AML-193 (cell line): Measurements from ENCODE around the gene ESAM.
A peak's percentile ranks its signal among the peaks of the same experiment; 100 is the strongest.

Experiments used
- DNase-seq, 2 experiments: peaks; one replicate each; lab custom pipeline; 2025; lab: John Stamatoyannopoulos, UW

The ESAM gene

DNA sequence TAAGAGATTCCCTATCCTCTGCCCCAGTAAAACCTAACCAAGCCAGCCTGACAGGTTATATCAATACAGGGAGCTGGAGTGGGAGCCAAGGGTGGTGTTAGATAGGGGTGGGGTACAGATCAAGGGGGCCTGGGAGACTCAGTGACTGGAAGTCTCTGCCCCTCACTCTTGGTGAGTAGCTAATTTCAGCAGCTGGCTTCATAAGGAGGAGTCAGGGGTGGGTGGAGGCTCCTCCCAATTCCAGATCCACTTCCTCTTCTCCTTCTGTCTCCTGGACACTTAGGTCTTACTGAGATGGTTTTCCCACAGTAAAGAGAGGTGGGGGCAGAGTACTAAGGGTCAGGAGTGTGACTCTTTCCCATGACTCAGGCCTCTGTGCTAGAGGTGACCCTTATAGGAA, 8.9 kb downstream of the ESAM start:
- no peak for DNase-seq

- no peak for DNase-seq
Measured at GRCh38 chr11:124752471-124753102, 9.5 kb downstream of the ESAM start.

- no peak for DNase-seq
Measured at GRCh38 chr11:124751741-124752470, 10.2 kb downstream of the ESAM start, which contains the start of gene VSIG2. Gene VSIG2, minus strand, starts transcription at chr11:124752255. Its CDS starts 118 bp downstream, at chr11:124752137.

DNA sequence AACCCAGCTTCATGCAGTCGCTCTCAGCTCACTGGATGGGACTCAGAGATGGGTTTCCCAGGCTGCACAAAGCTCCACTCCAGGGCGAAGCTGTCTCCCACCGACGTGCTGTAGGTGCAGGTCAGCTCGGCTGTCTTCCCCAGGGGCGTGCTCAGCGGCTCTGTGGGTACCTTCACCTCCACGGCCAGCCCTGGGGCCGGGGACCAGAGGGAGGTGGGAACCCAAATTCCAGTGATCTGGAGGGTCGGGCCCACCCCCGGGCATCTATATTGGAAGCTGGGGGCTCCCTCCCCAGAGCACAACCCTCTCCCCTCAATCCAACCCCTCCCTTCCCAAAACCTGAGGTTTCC, 10.7 kb downstream of the ESAM start:
- no peak for DNase-seq

- DNase-seq: no peak
Measured at GRCh38 chr11:124749912-124750311, 12.2 kb downstream of the ESAM start.

DNA sequence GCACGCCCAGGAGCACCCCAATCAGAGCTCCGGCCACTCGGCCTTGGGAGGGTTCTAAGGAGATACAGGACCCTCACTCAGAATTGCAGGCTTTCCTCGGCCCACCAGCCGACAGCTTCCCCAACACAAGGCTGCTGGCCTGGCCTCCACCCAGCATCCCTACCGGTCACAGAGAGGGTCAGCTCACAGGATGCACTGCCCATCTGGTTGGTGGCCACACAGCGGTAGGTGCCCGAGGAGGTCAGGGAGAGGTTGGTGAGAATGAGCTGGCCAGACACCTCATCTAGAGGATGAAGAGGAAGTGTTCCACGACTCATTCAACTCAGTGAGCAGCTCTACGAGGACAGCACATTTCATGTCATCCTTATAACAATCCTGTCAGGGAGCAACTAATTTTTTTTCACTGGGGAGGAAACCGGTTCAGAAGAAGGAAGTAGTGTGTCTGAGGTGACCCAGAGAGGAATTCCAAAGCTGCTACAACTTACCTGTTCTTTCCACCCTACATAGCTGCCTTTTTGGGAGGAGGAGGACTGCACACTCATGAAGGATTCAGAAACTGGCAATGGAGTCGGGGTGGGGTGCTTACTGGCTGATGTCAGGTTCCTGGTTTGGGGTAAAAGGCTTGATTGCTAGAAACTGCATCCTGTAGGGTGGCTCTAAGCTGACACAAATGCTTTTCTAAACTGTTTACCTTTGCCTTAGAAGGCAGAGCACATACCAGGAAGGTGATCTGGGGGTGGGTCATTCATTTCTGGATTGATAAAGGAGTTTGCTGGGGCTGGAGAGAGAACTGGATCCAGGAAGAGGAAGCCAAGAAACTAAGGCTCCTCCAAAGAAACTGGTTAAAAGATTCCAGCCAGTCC, 13.4 kb downstream of the ESAM start:
- DNase-seq: no peak

- DNase-seq: no peak
Measured at GRCh38 chr11:124748100-124748418, 14.0 kb downstream of the ESAM start.

DNA sequence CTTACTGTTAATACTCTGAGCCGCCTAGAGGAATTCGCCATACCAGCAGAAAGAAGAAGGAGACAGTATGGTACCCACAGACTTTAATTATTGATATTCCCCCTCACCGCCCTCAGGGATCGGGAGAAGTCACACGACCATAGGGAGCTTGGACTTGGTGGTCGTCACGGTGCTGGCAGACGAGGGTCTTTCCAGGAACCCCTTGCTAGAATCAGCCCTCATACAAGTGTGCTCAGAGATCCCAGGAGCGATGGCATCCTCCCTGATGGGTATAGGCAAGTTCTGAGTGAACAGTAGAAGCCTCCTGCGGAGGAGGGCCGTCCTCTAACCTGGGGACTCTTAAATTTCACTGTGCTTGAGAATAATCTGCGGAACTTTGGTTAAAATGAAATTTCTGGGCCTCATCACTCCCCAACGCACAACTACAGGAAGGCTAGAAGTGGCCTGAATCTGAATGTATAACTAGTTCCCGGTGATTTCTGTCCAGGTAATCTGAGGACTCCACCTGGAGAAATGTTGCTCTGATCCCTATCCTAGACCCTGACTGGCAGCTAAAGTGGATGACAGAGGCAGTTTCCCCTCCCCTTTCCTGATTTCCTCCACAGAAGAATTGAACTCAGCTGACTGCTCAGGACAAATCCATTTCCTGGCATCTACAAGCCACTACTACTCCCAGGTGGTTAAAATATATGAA, 14.5 kb downstream of the ESAM start:
- DNase-seq: no peak

GRCh38 chr11:124746621-124747243, 15.4 kb downstream of the ESAM start:
- DNase-seq: peak; percentile 40 to 58

DNA sequence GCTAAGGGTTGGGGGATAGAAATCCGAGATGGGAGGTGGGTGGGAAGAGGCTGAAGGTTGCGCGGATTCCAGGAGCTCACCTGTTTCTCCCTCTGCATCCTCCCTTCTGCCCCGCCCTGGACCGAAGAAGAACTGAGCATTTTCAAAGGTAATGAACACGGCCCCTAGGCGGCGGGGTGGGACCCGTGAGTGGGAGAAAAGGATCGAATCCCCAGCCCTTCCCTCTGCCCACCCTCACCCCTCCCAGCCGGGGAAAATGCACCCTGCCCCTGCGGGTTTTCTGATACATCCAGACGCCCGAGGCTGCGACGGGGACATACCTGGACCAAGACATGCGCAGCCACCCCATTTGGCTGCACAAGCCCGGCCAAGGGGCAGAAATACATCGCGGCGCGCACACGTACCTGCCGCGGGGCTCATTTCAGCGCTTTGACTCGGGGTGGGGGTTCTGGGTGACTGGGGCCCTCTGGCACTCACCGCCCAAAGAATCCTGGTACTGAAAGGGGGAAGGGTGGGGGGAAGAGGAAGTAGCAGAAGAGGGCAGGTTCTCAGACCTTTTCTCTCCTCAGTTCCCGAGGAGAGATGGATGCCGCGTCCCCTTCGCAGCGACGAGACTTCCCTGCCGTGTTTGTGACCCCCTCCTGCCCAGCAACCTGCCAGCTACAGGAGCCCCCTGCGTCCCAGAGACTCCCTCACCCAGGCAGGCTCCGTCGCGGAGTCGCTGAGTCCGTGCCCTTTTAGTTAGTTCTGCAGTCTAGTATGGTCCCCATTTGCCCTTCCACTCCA, 16.1 kb downstream of the ESAM start:
- no peak for DNase-seq

DNA sequence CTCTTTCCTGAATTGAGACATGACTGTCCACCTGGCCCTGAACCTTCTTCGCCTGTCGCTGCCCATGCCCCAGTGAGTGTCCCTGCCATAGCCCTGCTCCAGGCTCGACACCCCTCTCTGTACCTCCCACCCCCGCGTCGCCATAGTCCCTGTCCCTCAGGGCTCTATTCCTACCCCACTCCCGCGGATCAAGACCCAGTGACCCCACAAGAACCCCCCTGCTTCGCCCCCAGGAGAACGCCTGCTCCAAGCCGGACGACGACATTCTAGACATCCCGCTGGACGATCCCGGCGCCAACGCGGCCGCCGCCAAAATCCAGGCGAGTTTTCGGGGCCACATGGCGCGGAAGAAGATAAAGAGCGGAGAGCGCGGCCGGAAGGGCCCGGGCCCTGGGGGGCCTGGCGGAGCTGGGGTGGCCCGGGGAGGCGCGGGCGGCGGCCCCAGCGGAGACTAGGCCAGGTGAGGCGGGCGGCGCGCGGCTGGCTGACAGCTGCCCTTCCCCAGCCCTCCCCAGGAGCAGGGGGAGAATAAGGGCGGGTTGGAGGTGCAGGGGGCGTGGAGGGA, 16.7 kb downstream of the ESAM start:
- DNase-seq: no peak

- DNase-seq: no peak
Measured at GRCh38 chr11:124743050-124743449, 19.0 kb downstream of the ESAM start.

GRCh38 chr11:124742555-124742954, 19.5 kb downstream of the ESAM start:
- no peak for DNase-seq

GRCh38 chr11:124740277-124740882, 21.7 kb downstream of the ESAM start:
- DNase-seq: peak; percentile 31 to 33

- peak; percentile 31 for DNase-seq
Measured at GRCh38 chr11:124739479-124740276, 22.4 kb downstream of the ESAM start, which contains the start of gene NRGN. Gene NRGN, plus strand, starts transcription at chr11:124739942. Its CDS starts 143 bp downstream, at chr11:124740085.

DNA sequence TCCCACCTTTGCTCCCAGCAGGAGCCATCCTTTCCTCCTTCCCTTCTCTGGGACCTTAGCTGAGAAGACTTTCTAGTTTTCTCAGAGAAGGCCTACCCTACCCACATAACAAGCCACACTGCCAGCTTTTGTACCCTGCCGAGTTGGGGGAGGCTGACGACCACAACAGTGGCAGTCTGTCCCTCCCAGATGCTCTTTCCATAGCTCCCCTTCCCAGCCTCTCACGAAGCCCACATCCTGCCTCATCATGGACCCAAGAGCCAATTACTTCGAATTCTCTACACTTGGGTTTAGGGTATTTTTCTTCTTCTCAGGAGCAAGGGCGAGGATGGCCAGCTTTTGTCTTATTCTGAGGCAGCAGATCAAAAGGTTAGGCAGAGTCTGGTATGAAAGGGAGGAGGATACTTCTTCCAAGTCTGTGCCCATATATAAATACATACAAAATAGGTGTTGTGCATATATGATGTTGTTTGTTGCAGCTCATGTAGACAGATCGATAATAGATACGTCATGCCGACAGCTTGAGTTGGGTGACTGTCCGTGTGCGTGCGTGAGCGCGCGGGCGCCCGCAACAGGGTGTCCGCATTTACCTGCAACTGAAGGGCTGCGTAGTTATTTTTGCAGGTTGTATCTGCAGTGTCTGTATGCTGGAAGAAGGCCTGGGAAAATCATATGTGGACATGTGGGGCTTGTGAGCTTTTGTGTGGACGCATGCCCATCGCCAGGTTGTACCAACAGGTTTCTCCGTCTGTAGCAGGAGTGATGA, 23.2 kb downstream of the ESAM start:
- no peak for DNase-seq

GRCh38 chr11:124737638-124738305, 24.3 kb downstream of the ESAM start:
- DNase-seq: no peak

DNA sequence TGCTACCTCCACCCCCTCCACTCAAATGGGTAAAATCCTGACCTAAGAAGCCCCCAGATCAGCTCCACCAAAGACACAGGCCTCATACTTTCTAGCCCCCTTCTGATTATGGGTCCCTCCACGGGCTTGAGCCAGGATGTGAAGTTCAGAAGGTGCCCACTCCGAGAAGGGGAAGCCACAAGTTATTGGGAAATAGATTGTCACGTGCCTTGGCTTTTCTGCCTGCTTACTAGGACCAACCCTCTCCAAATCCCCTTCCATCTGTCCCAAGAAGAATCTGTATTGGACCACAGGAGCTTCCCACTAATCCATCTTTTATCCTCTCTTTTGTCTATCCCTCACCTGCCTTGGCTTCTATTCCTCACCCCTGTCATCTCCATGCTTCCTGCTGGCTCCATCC, 25.4 kb downstream of the ESAM start:
- peak; percentile 54 to 71 for DNase-seq
